ENCODE data around the gene HP1BP3.

Gene HP1BP3

GRCh38 chr1:20712215-20712577, 74.9 kb downstream of the HP1BP3 start:
- FAIRE-seq (no peak), DNase-seq (ENCODE audit: low spot score) (no peak)

- no peak for FAIRE-seq
- DNase-seq (ENCODE audit: low spot score) = no peak
Observed at GRCh38 chr1:20711285-20712214, 75.6 kb downstream of the HP1BP3 start.

- DNase-seq (ENCODE audit: low spot score) (no peak), FAIRE-seq (no peak)
Observed at GRCh38 chr1:20710469-20711284, 76.4 kb downstream of the HP1BP3 start.

- no peak for DNase-seq (ENCODE audit: low spot score)
- no peak for FAIRE-seq
Observed at GRCh38 chr1:20709868-20710267, 77.2 kb downstream of the HP1BP3 start.

- no peak for FAIRE-seq
Observed at GRCh38 chr1:20708891-20709290, 78.2 kb downstream of the HP1BP3 start.

GRCh38 chr1:20708057-20708456, 79.0 kb downstream of the HP1BP3 start:
- FAIRE-seq (no peak), DNase-seq (ENCODE audit: low spot score) (no peak)

More at GRCh38 chr1:20708891-20709290, 78.2 kb downstream of the HP1BP3 start:
- no peak for DNase-seq (ENCODE audit: low spot score)

- FAIRE-seq (peak; percentile 59), DNase-seq (ENCODE audit: low spot score) (no peak)
Observed at GRCh38 chr1:20706841-20707240, 80.3 kb downstream of the HP1BP3 start.

- FAIRE-seq = no peak
- no peak for DNase-seq (ENCODE audit: low spot score)
Observed at GRCh38 chr1:20705203-20705755, 81.8 kb downstream of the HP1BP3 start.

GRCh38 chr1:20704390-20705202, 82.5 kb downstream of the HP1BP3 start:
- FAIRE-seq (no peak), DNase-seq (ENCODE audit: low spot score) (no peak)

- peak; percentile 91 for FAIRE-seq
- no peak for DNase-seq (ENCODE audit: low spot score)
Observed at GRCh38 chr1:20703124-20703756, 83.9 kb downstream of the HP1BP3 start.

GRCh38 chr1:20702416-20702815, 84.7 kb downstream of the HP1BP3 start:
- FAIRE-seq = no peak
- DNase-seq (ENCODE audit: low spot score) = no peak

- no peak for FAIRE-seq
- no peak for DNase-seq (ENCODE audit: low spot score)
Observed at GRCh38 chr1:20701847-20702246, 85.3 kb downstream of the HP1BP3 start.

- FAIRE-seq (no peak), DNase-seq (ENCODE audit: low spot score) (no peak)
Observed at GRCh38 chr1:20701446-20701845, 85.7 kb downstream of the HP1BP3 start.

GRCh38 chr1:20700636-20701215, 86.4 kb downstream of the HP1BP3 start:
- FAIRE-seq = no peak

GRCh38 chr1:20699558-20699957, 87.5 kb downstream of the HP1BP3 start:
- DNase-seq (ENCODE audit: low spot score) (no peak), FAIRE-seq (no peak)

More at GRCh38 chr1:20700636-20701215, 86.4 kb downstream of the HP1BP3 start:
- no peak for DNase-seq (ENCODE audit: low spot score)

GRCh38 chr1:20698195-20698910, 88.8 kb downstream of the HP1BP3 start:
- DNase-seq (ENCODE audit: low spot score) = peak; percentile 54
- no peak for FAIRE-seq

- no peak for DNase-seq (ENCODE audit: low spot score)
- no peak for FAIRE-seq
Observed at GRCh38 chr1:20697563-20697962, 89.5 kb downstream of the HP1BP3 start.

- peak; percentile 59 for FAIRE-seq
- peak; percentile 95 for DNase-seq (ENCODE audit: low spot score)
Observed at GRCh38 chr1:20696397-20697333, 90.4 kb downstream of the HP1BP3 start.
